H1 (cell line): ENCODE data around the gene CTNND2. TPM values are rescaled to one million over a fixed set of nuclear protein-coding genes. Genes with fewer than 3 reads are reported as not detected.

ENCODE experiments used
- ASH2L ChIP-seq: fragments of 200-600, 300-600 bp; sonication (generic); IDR thresholded peaks from one replicate; pipeline ENCODE4 v1.7.1; 2017; ENCODE audit warnings: low read length
- EGR1 ChIP-seq: IDR thresholded peaks from 2 replicates; pipeline ENCODE4 v1.6.1; 2011; ENCODE audit warnings: low read depth, low read length, borderline replicate concordance
- MAFK ChIP-seq: IDR thresholded peaks from 2 replicates; pipeline ENCODE4 v1.6.1; 2012; ENCODE audit warnings: low read depth, mild to moderate bottlenecking, improper control_type of control experiment, low read length
- PHF8 ChIP-seq: fragments of 200-600 bp; sonication (generic); conservative IDR thresholded peaks from 2 replicates; pipeline ENCODE4 v1.7.1; 2012; ENCODE audit warnings: low read depth, mild to moderate bottlenecking, inconsistent platforms, low read length, moderate library complexity
- POLR2AphosphoS5 ChIP-seq: IDR thresholded peaks from 2 replicates; pipeline ENCODE4 v1.6.1; 2011; ENCODE audit warnings: low read depth, low read length
- RFX5 ChIP-seq: IDR thresholded peaks from 2 replicates; pipeline ENCODE4 v1.6.1; 2011; ENCODE audit warnings: low read depth, low read length, improper control_type of control experiment, borderline replicate concordance
- TBP ChIP-seq: IDR thresholded peaks from 2 replicates; pipeline ENCODE4 v1.6.1; 2011; ENCODE audit warnings: low read depth, low read length, improper control_type of control experiment
- polyA plus RNA-seq, 7 experiments: library from polyadenylated mRNA; depleted of rRNA in 3 of 7; stranded (reverse) in 5 of 7; unstranded in 2 of 7; fragments of >200 nt in 5 of 7; fragments of 200-250 nt in 2 of 7; gene quantifications; 1 replicate in 5 of 7; 2 replicates in 1 of 7; 4 replicates in 1 of 7; pipeline versions ENCODE4 v1.2.1 to v1.2.3, GENCODE V29; 2011 to 2013; ENCODE audit warnings: missing spikeins in 2 of 7, mixed read lengths in 2 of 7
- total RNA-seq: library from RNA; stranded (reverse); fragmentation: NEBNext Ultra II Directional; extraction: Animal tissue kit (Norgen Biotek cat#: 25700); gene quantifications from 2 replicates; pipeline ENCODE4 v1.2.1, GENCODE V29; 2021

The CTNND2 gene
- total and polyA plus RNA-seq, 2 of the 8 experiments (the other 6 are each of a cell fraction or from before 2014, with no cell fraction given): 7.4 to 14.2 TPM

- TF ChIP-seq PHF8: no peak
- no peak for TF ChIP-seq EGR1
- no peak for TF ChIP-seq ASH2L
- TF ChIP-seq RFX5: no peak
- no peak for TF ChIP-seq MAFK
- TF ChIP-seq POLR2AphosphoS5: no peak
- TF ChIP-seq TBP: no peak
- TF ChIP-seq, all 59 proteins: peak for 0
These were observed 24.7 kb upstream of the CTNND2 start (continued) for GRCh38 chr5:11928909-11929308.
